GM12874 (cell line): ENCODE results near the gene KCNA3.

Experiments used
- CTCF ChIP-seq: IDR thresholded peaks from 2 replicates; pipeline ENCODE4 v1.5.1; 2011; ENCODE audit warnings: low read depth, mild to moderate bottlenecking, control low read depth, low read length, moderate library complexity; ENCODE audit not compliant: insufficient read depth

Gene KCNA3

GRCh38 chr1:110690709-110691365 is 16.1 kb upstream of the KCNA3 start:
- no peak for TF ChIP-seq CTCF

DNA sequence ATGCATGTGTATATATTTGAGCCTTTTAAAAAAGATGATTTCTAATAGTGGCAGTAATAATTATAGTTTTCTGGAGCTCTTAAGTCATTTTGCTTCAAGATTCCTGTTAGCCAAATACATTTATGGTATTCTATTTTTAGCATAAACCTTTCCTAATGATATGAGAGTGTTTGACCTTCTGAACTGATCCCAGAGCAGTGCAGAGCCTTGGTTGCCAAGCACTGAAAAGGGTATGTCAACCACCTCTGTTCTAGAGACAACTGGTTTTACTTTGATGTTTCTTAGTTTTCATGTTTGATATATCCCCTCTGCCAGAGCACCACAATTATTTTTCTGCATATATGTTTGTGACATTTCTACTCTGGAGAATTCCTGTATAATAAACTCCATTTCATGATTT is 15.1 kb upstream of the KCNA3 start:
- TF ChIP-seq CTCF: no peak

- TF ChIP-seq CTCF: no peak
Observed at GRCh38 chr1:110688514-110688913, 13.8 kb upstream of the KCNA3 start.

- no peak for TF ChIP-seq CTCF
Observed at GRCh38 chr1:110687250-110687649, 12.5 kb upstream of the KCNA3 start.

GRCh38 chr1:110686188-110686587 is 11.4 kb upstream of the KCNA3 start:
- TF ChIP-seq CTCF: peak; percentile 30; the same call in 1 of the 2 replicates

- no peak for TF ChIP-seq CTCF
Observed at GRCh38 chr1:110684491-110684890, 9.8 kb upstream of the KCNA3 start.

DNA sequence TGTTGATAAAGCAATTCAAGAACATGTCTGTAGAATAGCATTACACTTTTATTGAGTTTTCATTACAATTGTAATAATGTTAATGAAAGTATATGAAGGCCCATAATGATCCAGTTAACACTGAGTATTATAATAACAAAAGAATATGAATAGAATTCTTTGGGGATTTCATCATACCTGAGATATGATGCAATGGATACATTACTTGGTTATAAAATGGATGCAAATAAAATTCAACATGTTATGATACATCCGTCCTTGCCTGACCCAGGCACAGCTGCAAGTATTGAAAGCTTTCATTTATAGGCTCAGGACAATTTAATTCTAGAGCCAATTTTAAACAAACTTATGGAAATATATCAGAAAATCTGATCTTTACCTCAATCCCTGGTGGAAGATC is 8.2 kb upstream of the KCNA3 start:
- TF ChIP-seq CTCF: no peak
